Transverse colon (tissue), 4 donors: ENCODE data around the gene ZNF484. TPM values are rescaled to one million over a fixed set of nuclear protein-coding genes. Genes with fewer than 3 reads are reported as not detected.
"Not testable (repeated sequence)": the region's sequence is repeated elsewhere in the genome, so short reads cannot be mapped to it uniquely, and the experiment has no call there.

Source experiments
- DNase-seq: peaks from one replicate; pipeline ENCODE4 v3.0.0-alpha.2; 2019
- H3K27ac ChIP-seq, 4 donors: fragments of 200-600 bp; sonication (generic); 2 replicates each; pipeline ENCODE4 v1.5.1; 2016 to 2018; ENCODE audit warnings: inconsistent platforms in 4 of 4
- H3K27me3 ChIP-seq: fragments of 200-600 bp; sonication (generic); 2 replicates; pipeline ENCODE4 v1.5.1; 2017; ENCODE audit warnings: inconsistent platforms
- H3K36me3 ChIP-seq, 4 donors: fragments of 200-600 bp; sonication (generic); 2 replicates each; pipeline ENCODE4 v1.5.1; 2017 to 2019; ENCODE audit warnings: inconsistent platforms in 4 of 4
- H3K4me1 ChIP-seq, 4 donors: fragments of 200-600 bp; sonication (generic); 2 replicates each; pipeline ENCODE4 v1.5.1; 2017 to 2020; ENCODE audit warnings: inconsistent platforms in 4 of 4
- H3K4me3 ChIP-seq, 4 donors: fragments of 200-600 bp; sonication (generic); 1 replicate in 1 of 4; 2 replicates in 3 of 4; pipeline versions ENCODE4 v1.5.1 to v1.6.1; 2017 to 2019; ENCODE audit warnings: inconsistent platforms in 4 of 4
- H3K9me3 ChIP-seq, 2 donors: fragments of 200-600 bp; sonication (generic); 2 replicates each; pipeline ENCODE4 v1.5.1; 2017 to 2019; ENCODE audit warnings: inconsistent platforms in 2 of 2
- EP300 ChIP-seq: sonication (generic); formaldehyde crosslinking; IDR thresholded peaks from one replicate; pipeline ENCODE4 v1.6.1; 2017; ENCODE audit warnings: antibody characterized with exemption, low read depth
- POLR2A ChIP-seq: fragments of 450-650 bp; IDR thresholded peaks from one replicate; pipeline ENCODE4 v1.6.1; 2016; ENCODE audit warnings: antibody characterized with exemption, mild to moderate bottlenecking, moderate library complexity
- POLR2AphosphoS5 ChIP-seq, 3 donors: sonication (generic); formaldehyde crosslinking; IDR thresholded peaks; one replicate each; pipeline ENCODE4 v1.6.1; 2016; ENCODE audit warnings: antibody characterized with exemption in 3 of 3
- WGBS, 2 donors: methylation state at CpG; one replicate each; pipeline ENCODE4 v1.1.5; 2018; ENCODE audit warnings: low coverage in 1 of 2; 5-methylcytosine and 5-hydroxymethylcytosine counted together
- in situ Hi-C, 4 donors: fragments of 200-750 bp; cut with MboI; loops; one replicate each; pipeline versions ENCODE4 v1.15.0 to v1.15.1; 2017; ENCODE audit warnings: low sequenced_read_pairs in 3 of 4, low pct_ligation_motif_present in 1 of 4, low pct_unique_long_range_greater_than_20kb in 1 of 4
- intact Hi-C: fragments of 100-400 bp; cut with DNase I; formaldehyde crosslinking; loops from one replicate; pipeline ENCODE4 v1.15.1; 2023; ENCODE audit warnings: low total_unique reads
- total RNA-seq, 4 donors: library from RNA; depleted of rRNA; stranded (reverse); fragments of >200 nt; gene quantifications; one replicate each; pipeline ENCODE4 v1.1.0, GENCODE V29; 2016
- TF ChIP-seq, protein P1 (sequence below), 5 experiments: fragments of 200-600 bp in 3 of 5; fragments of 450-650 bp in 2 of 5; sonication (generic) in 3 of 5; IDR thresholded peaks; 1 replicate in 2 of 5; 2 replicates in 3 of 5; pipeline ENCODE4 v1.5.1; 2016 to 2017; ENCODE audit warnings: antibody characterized with exemption in 5 of 5, inconsistent platforms in 3 of 5, mild to moderate bottlenecking in 2 of 5, moderate library complexity in 1 of 5

Gene ZNF484
- total RNA-seq, 4 donors from 2014 or later: 1.2 to 9.7 (median 6.9) TPM

DNA sequence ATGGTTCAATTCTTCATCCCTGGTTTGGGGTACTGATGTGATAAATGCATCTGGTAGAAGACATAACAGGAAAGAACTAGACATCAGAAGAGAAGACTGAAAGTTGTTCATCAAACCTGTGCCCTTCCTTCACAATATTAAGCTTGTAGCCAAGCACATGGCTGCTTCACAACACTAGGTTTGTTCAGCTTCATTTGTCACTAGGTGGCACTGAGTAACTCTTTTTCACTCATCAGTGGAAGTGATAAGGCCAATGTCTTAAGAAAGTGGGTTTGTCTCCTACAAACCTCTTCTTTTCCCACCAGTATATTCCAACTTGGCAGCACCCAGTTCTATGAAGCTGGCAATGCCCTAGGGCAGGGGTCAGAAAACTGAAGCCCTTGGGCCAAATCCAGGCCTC, 26.9 kb downstream of the ZNF484 start:
- peaks cover 38 to 43% of the 10 kb centered on the region in 2 donors for H3K9me3 ChIP-seq
- DNase-seq: no peak
- in situ Hi-C loops (no loop called here), intact Hi-C loops (no loop called here)
- no peaks in the 10 kb centered on the region for H3K4me1 ChIP-seq
- TF ChIP-seq, protein P1, sequence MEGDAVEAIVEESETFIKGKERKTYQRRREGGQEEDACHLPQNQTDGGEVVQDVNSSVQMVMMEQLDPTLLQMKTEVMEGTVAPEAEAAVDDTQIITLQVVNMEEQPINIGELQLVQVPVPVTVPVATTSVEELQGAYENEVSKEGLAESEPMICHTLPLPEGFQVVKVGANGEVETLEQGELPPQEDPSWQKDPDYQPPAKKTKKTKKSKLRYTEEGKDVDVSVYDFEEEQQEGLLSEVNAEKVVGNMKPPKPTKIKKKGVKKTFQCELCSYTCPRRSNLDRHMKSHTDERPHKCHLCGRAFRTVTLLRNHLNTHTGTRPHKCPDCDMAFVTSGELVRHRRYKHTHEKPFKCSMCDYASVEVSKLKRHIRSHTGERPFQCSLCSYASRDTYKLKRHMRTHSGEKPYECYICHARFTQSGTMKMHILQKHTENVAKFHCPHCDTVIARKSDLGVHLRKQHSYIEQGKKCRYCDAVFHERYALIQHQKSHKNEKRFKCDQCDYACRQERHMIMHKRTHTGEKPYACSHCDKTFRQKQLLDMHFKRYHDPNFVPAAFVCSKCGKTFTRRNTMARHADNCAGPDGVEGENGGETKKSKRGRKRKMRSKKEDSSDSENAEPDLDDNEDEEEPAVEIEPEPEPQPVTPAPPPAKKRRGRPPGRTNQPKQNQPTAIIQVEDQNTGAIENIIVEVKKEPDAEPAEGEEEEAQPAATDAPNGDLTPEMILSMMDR (IDR thresholded peaks at IDR 0.05): no peak
- TF ChIP-seq EP300 (no peak), POLR2AphosphoS5 (IDR thresholded peaks at IDR 0.05) (no peak), POLR2A (no peak)
- H3K4me3 ChIP-seq: no peak overlapping the region
- peaks cover 2 to 96% (median 45%) of the 10 kb centered on the region in 4 donors for H3K36me3 ChIP-seq
- no peak overlapping the region for H3K27ac ChIP-seq
- no peaks in the 10 kb centered on the region for H3K27me3 ChIP-seq

DNA sequence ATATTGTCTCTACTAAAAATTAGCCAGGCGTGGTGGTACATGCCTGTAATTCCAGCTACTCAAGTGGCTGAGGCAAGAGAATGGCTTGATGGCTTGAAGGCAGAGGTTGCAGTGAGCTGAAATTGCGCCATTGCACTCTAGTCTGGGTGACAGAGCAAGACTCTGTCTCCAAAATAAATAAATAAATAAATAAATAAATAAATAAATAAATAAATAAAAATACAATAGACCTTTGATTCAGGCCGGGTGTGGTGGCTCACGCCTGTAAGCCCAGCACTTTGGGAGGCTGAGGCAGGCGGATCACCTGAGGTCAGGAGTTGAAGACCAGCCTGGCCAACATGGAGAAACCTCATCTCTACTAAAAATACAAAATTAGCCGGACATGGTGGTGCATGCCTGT, 29.1 kb downstream of the ZNF484 start:
- 97 to 100% methylated on average over 3 to 6 of the region's 6 CpGs for WGBS, 2 donors
- in situ Hi-C loops, H3K27me3 ChIP-seq, H3K27ac ChIP-seq, H3K4me1 ChIP-seq, H3K4me3 ChIP-seq, DNase-seq, intact Hi-C loops: not testable (repeated sequence)
- Histone ChIP-seq H3K36me3 (peaks cover 2 to 75% (median 35%) of the 10 kb centered on the region in 4 donors), H3K9me3 (peaks cover 60 to 64% of the 10 kb centered on the region in 2 donors)

DNA sequence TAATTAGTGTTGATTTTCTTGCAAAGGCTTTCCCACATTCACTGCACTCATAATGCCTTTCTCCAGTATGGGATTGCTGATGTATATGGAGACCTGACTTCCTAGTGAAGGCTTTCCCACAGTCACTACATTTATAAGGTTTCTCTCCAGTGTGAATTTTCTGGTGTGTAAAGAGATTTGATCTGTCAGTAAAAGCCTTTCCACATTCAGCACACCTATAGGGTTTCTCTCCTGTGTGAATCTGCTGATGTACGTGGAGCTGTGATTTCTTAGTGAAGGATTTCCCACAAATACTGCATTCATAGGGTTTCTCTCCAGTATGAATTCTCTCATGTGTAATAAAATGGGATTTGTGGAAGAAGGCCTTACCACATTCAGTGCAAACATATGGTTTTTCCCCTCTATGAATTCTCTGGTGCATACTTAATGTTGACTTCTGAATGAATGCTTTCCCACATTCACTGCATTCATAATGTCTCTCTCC, 31.1 kb downstream of the ZNF484 start:
- peaks cover under 1 to 55% (median 29%) of the 10 kb centered on the region in 4 donors for H3K36me3 ChIP-seq
- no peaks in the 10 kb centered on the region for H3K27me3 ChIP-seq
- no peak overlapping the region for H3K4me3 ChIP-seq
- H3K27ac ChIP-seq: no peak overlapping the region
- intact Hi-C loops (no loop called here), in situ Hi-C loops (no loop called here)
- WGBS, 2 donors: 93% methylated on average over 1 of the region's 1 CpG; no CpG with 5 or more reads in 1 of the 2 donors
- peaks cover 66 to 69% of the 10 kb centered on the region in 2 donors for H3K9me3 ChIP-seq
- TF ChIP-seq EP300 (no peak), POLR2AphosphoS5 (IDR thresholded peaks at IDR 0.05) (no peak), POLR2A (no peak)
- TF ChIP-seq, protein P1 (IDR thresholded peaks at IDR 0.05): no peak
- DNase-seq: no peak
- no peaks in the 10 kb centered on the region for H3K4me1 ChIP-seq

DNA sequence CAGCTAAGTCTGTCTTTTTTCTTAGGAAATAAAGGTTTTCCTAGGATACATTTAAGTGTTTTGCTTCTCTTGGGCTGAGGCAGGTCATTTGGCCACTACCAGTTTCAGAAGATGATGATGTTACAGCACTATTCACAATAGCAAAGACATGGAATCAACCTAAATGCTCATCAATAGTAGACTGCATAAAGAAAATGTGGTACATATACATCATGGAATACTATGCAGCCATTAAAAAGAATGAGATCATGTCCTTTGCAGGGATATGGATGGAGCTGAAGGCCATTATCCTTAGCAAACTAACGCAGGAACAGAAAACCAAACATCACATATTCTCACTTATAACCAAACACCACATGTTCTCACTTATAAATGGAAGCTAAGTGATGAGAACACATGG, 39.4 kb downstream of the ZNF484 start:
- H3K36me3 ChIP-seq, H3K4me3 ChIP-seq, intact Hi-C loops, H3K4me1 ChIP-seq, in situ Hi-C loops, DNase-seq, H3K27me3 ChIP-seq, H3K27ac ChIP-seq: not testable (repeated sequence)
- peaks cover 3 to 17% of the 10 kb centered on the region in 2 donors for H3K9me3 ChIP-seq
- WGBS, 2 donors: 100% methylated on average over 1 of the region's 1 CpG

DNA sequence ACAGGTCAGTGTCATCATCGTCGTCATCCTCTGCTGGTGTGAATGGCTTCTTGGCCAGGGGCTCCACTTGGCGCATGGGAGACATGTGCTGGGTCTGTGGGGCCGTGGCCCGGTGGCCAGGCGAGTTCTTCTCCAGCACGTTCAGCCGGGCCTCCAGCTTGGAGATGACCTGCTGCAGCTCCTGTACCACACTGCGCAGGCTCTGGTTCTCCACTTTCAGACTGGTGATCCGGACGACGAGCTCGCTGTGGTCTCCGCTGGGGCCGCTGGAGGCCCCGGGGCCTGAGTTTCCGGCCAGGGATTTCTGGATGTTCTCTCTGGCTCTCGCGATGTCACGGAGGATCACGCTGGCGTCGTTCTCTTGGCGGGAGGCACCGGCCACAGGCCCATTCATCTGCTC, 40.6 kb downstream of the ZNF484 start:
- Histone ChIP-seq H3K27ac (no peak overlapping the region), H3K9me3 (peaks cover 2 to 14% of the 10 kb centered on the region in 2 donors), H3K36me3 (no peaks in the 10 kb centered on the region), H3K4me3 (no peak overlapping the region), H3K27me3 (no peaks in the 10 kb centered on the region), H3K4me1 (no peaks in the 10 kb centered on the region)
- WGBS, 2 donors: 98 to 100% methylated on average over 1 to 25 of the region's 25 CpGs
- DNase-seq: no peak
- in situ Hi-C loops (no loop called here), intact Hi-C loops (no loop called here)
- TF ChIP-seq EP300 (no peak), POLR2AphosphoS5 (IDR thresholded peaks at IDR 0.05) (no peak), POLR2A (no peak)
- TF ChIP-seq, protein P1 (IDR thresholded peaks at IDR 0.05): no peak
